ENCODE measurements around the gene HACD3. TPM values are rescaled to one million over a fixed set of nuclear protein-coding genes. Genes with fewer than 3 reads are reported as not detected.

Gene HACD3, protein sequence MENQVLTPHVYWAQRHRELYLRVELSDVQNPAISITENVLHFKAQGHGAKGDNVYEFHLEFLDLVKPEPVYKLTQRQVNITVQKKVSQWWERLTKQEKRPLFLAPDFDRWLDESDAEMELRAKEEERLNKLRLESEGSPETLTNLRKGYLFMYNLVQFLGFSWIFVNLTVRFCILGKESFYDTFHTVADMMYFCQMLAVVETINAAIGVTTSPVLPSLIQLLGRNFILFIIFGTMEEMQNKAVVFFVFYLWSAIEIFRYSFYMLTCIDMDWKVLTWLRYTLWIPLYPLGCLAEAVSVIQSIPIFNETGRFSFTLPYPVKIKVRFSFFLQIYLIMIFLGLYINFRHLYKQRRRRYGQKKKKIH
- 10 to 100 TPM; 39.3 to 49.6 TPM for total RNA-seq

GRCh38 chr15:65530318-65531111, at the start of gene HACD3:
HACD3 (plus strand) TSS chr15:65530463; CDS start chr15:65530632, 169 bp downstream.
- H3K4me1 Mint-ChIP-seq (ENCODE audit: low read depth in 2 of 2), result peaks cover 26 to 33% of the 10 kb centered on the region in 2 donors
- no peaks in the 10 kb centered on the region for H3K9me3 Mint-ChIP-seq
- H3K4me3 Mint-ChIP-seq, result peak within 1 kb of the TSS; percentile 96
- no peaks in the 10 kb centered on the region for H3K27me3 Mint-ChIP-seq
- H3K36me3 Mint-ChIP-seq, result no peaks in the 10 kb centered on the region
- DNase-seq (ENCODE audit: low spot score), result peak; percentile 93
- peak; percentile 98 for ATAC-seq
- H3K27ac Mint-ChIP-seq, result peak within 1 kb of the TSS; percentile 75 to 91

- Mint-ChIP-seq H3K36me3 (peaks cover 4% of the 10 kb centered on the region), H3K9me3 (no peaks in the 10 kb centered on the region), H3K4me3 (no peak overlapping the region), H3K4me1 (ENCODE audit: low read depth in 2 of 2) (no peaks in the 10 kb centered on the region), H3K27ac (no peak overlapping the region), H3K27me3 (no peaks in the 10 kb centered on the region)
- ATAC-seq, result no peak
- no peak for DNase-seq (ENCODE audit: low spot score)
Measured at GRCh38 chr15:65484876-65485275, 45.4 kb upstream of the HACD3 start.

GRCh38 chr15:65494076-65494475, 36.2 kb upstream of the HACD3 start:
- H3K4me3 Mint-ChIP-seq, result no peak overlapping the region
- ATAC-seq (no peak), DNase-seq (ENCODE audit: low spot score) (no peak)
- H3K36me3 Mint-ChIP-seq, result peaks cover 7% of the 10 kb centered on the region
- H3K27me3 Mint-ChIP-seq, result no peaks in the 10 kb centered on the region
- H3K27ac Mint-ChIP-seq, result no peak overlapping the region
- peaks cover 7 to 8% of the 10 kb centered on the region in 2 donors for H3K4me1 Mint-ChIP-seq (ENCODE audit: low read depth in 2 of 2)
- no peaks in the 10 kb centered on the region for H3K9me3 Mint-ChIP-seq

GRCh38 chr15:65509321-65509720, 20.9 kb upstream of the HACD3 start:
- H3K36me3 Mint-ChIP-seq, result peaks cover 14% of the 10 kb centered on the region

GRCh38 chr15:65512189-65512588, 18.1 kb upstream of the HACD3 start:
- peaks cover 44 to 51% of the 10 kb centered on the region in 2 donors for H3K4me1 Mint-ChIP-seq (ENCODE audit: low read depth in 2 of 2)
- peaks cover 23% of the 10 kb centered on the region for H3K36me3 Mint-ChIP-seq
- H3K4me3 Mint-ChIP-seq, result peak overlapping the region; percentile 77
- DNase-seq (ENCODE audit: low spot score) (no peak), ATAC-seq (no peak)
- H3K27me3 Mint-ChIP-seq, result no peaks in the 10 kb centered on the region
- H3K27ac Mint-ChIP-seq, result peak overlapping the region; percentile 93 to 95
- no peaks in the 10 kb centered on the region for H3K9me3 Mint-ChIP-seq

More at GRCh38 chr15:65509321-65509720, 20.9 kb upstream of the HACD3 start:
- DNase-seq (ENCODE audit: low spot score) (no peak), ATAC-seq (no peak)
- Mint-ChIP-seq H3K4me1 (ENCODE audit: low read depth in 2 of 2) (peaks cover 33% of the 10 kb centered on the region in 2 donors), H3K27me3 (no peaks in the 10 kb centered on the region), H3K27ac (peak overlapping the region in 1 of 2 donors; percentile 13), H3K9me3 (no peaks in the 10 kb centered on the region), H3K4me3 (no peak overlapping the region)

DNA sequence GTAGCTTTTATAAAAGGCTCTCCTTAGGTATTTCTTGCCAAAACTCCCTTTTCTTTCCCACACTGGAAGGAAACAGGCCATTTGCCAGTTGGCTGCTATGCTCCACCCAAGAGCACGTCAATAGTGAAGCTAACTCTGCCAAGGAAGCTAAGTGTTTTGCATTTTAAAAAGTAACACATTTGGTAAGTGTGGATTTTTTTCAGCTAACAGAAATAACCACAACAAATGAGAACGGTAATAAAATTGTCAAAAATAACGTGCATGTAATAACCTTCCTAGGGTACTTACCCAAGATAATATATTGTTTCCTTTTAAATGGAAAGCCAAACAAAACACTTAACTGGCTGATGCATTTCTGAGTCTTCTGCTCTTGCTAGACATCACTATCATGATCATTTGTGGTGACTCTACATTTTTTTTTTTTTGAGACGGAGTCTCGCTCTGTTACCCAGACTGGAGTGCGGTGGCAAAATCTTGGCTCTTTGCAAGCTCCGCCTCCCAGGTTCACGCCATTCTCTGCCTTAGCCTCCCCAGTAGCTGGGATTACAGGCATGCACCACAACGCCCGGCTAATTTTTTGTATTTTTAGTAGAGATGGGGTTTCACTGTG, 17.4 kb upstream of the HACD3 start:
- DNase-seq (ENCODE audit: low spot score) (peak; percentile 78), ATAC-seq (peak; percentile 21 to 61)
- Mint-ChIP-seq H3K4me1 (ENCODE audit: low read depth in 2 of 2) (peaks cover 49 to 56% of the 10 kb centered on the region in 2 donors), H3K27ac (peak overlapping the region; percentile 93 to 95), H3K9me3 (no peaks in the 10 kb centered on the region), H3K36me3 (peaks cover 23% of the 10 kb centered on the region), H3K27me3 (no peaks in the 10 kb centered on the region), H3K4me3 (peak overlapping the region; percentile 77)

DNA sequence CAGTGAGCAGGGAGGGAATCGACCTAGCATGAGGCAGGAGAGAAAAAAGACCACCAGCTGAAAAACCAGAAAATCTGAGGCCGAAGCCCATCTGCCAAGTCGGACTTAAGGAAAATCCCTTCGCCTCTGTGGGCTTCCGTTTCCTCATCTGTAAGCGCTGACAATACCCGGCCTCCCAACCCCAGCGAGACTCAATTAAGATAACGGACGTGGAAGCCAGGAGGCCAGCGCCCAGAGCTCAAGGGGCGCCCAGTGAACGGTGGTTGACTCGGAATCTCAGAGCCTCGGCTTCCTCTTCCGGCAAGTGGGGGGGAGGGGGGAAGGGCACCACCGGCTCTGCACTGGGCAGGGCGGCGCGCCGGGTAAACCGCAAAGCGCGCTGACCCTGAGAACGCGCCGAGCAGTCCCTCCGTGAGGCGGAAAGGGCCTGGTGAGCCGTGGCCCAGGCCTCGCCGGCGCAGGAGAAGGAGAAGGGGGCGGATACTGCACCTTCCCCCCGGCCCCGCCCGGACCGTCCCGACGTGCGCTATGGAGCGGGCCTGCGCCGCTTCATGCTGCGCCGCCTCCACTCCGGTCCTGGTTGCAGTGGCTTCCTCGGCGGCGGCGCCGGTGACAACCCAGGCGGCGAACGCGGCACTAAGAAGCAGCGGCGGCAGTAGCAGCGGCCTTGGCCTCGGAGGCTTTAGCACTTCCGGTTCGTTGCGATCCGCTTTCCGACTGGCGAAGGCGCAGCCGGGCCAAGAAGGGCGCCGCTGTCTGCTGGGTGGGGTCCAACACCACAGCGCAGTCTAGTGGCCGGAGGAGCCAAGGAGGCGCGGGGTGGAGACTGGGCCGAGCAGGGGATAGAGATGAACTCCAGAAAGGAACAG, 13.0 kb upstream of the HACD3 start, which contains the start of gene DPP8:
Gene DPP8, minus strand, starts transcription at position 693 of the 869 bp plus-strand sequence. CDS start 5,136 bp downstream, outside the sequence.
- ATAC-seq (peak; percentile 94), DNase-seq (ENCODE audit: low spot score) (peak; percentile 96)
- Mint-ChIP-seq H3K4me1 (ENCODE audit: low read depth in 2 of 2) (peaks cover 36 to 43% of the 10 kb centered on the region in 2 donors), H3K9me3 (no peaks in the 10 kb centered on the region), H3K27me3 (no peaks in the 10 kb centered on the region), H3K4me3 (peak within 1 kb of the TSS; percentile 97), H3K36me3 (peaks cover 9% of the 10 kb centered on the region), H3K27ac (peak within 1 kb of the TSS; percentile 93 to 97)

DNA sequence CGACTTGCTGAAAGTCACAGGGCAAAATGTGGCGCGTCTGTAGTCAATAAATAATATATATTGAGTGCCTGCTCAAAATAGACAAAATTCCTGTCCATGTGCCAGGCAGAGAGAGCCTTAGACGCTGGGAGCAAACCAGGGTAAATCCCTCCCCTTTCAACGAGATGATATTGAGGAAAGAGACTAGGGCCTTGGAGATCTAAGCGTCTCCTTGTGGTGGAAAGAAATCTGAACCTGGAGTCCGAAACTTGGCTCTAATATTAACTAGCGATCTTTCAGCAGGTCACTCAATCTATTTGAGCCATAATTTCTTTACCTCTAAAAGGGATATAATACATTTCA, 12.4 kb upstream of the HACD3 start:
- Mint-ChIP-seq H3K4me1 (ENCODE audit: low read depth in 2 of 2) (peaks cover 31 to 37% of the 10 kb centered on the region in 2 donors), H3K4me3 (peak overlapping the region; percentile 97), H3K36me3 (peaks cover 9% of the 10 kb centered on the region), H3K27ac (peak overlapping the region; percentile 93 to 97), H3K27me3 (no peaks in the 10 kb centered on the region), H3K9me3 (no peaks in the 10 kb centered on the region)
- no peak for ATAC-seq
- DNase-seq (ENCODE audit: low spot score), result no peak

GRCh38 chr15:65518633-65519285, 11.5 kb upstream of the HACD3 start:
- DNase-seq (ENCODE audit: low spot score) (no peak), ATAC-seq (no peak)
- peaks cover 24 to 29% of the 10 kb centered on the region in 2 donors for H3K4me1 Mint-ChIP-seq (ENCODE audit: low read depth in 2 of 2)
- no peaks in the 10 kb centered on the region for H3K9me3 Mint-ChIP-seq
- H3K4me3 Mint-ChIP-seq, result peak overlapping the region; percentile 27
- no peak overlapping the region for H3K27ac Mint-ChIP-seq
- peaks cover 9% of the 10 kb centered on the region for H3K36me3 Mint-ChIP-seq
- H3K27me3 Mint-ChIP-seq, result no peaks in the 10 kb centered on the region

GRCh38 chr15:65521350-65521749, 8.9 kb upstream of the HACD3 start:
- DNase-seq (ENCODE audit: low spot score), result no peak
- H3K27me3 Mint-ChIP-seq, result no peaks in the 10 kb centered on the region
- no peak for ATAC-seq
- no peaks in the 10 kb centered on the region for H3K9me3 Mint-ChIP-seq
- H3K4me1 Mint-ChIP-seq (ENCODE audit: low read depth in 2 of 2), result peaks cover 11 to 19% of the 10 kb centered on the region in 2 donors
- peaks cover 6% of the 10 kb centered on the region for H3K36me3 Mint-ChIP-seq
- H3K27ac Mint-ChIP-seq, result peak overlapping the region in 1 of 2 donors; percentile 90
- no peak overlapping the region for H3K4me3 Mint-ChIP-seq

DNA sequence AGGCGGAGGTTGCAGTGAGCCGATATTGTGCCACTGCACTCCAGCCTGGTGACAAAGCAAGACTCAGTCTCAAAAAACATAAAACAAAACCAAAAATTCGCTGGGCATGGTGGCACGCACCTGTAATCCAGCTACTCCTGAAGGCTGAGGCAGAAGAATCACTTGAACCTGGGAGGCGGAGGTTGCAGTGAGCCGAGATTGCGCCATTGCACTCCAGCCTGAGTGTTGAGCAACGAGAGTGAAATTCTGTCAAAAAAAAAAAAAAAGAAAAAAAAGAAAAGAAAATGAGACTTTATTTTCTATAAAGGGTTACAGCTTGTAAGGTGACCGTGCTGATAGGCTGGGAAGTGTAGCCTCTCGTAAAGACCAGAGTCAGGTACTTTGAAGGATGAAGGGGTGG, 6.0 kb upstream of the HACD3 start:
- peaks cover 0 to 7% of the 10 kb centered on the region in 2 donors for H3K4me1 Mint-ChIP-seq (ENCODE audit: low read depth in 2 of 2)
- no peak for DNase-seq (ENCODE audit: low spot score)
- H3K9me3 Mint-ChIP-seq, result no peaks in the 10 kb centered on the region
- no peak overlapping the region for H3K4me3 Mint-ChIP-seq
- H3K27ac Mint-ChIP-seq, result no peak overlapping the region
- ATAC-seq, result no peak
- H3K36me3 Mint-ChIP-seq, result no peaks in the 10 kb centered on the region
- no peaks in the 10 kb centered on the region for H3K27me3 Mint-ChIP-seq

DNA sequence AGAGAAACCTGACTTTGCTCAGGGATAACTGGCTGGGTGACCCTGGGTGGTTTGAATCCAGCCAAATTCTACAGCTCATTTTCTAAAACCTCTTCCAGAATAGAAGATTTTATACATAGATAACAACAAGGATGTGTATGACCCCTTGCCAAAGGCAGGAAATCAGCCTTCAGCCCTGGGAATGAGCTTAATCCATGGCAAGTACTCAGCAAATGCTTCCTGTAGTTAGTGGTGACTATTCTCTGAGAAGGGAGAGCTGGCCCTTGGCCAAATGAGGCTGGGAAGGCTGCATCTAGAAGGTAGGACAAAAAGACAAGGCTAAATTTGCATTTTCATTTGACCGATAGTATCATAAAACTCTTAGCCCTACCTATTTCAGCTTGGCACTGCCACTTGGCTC, 4.6 kb upstream of the HACD3 start:
- Mint-ChIP-seq H3K27me3 (no peaks in the 10 kb centered on the region), H3K4me1 (ENCODE audit: low read depth in 2 of 2) (peaks cover 6 to 11% of the 10 kb centered on the region in 2 donors), H3K27ac (no peak overlapping the region), H3K4me3 (no peak overlapping the region), H3K9me3 (no peaks in the 10 kb centered on the region), H3K36me3 (no peaks in the 10 kb centered on the region)
- ATAC-seq, result no peak
- no peak for DNase-seq (ENCODE audit: low spot score)

Data from natural killer cell treated with Interleukin-12 subunit alpha and Interleukin-12 subunit beta and Interleukin-15 and Interleukin-18, amount 100 ng/mL, for 72 hours (primary cell).